ENCODE data around the gene PRKCQ.

Gene PRKCQ

DNA sequence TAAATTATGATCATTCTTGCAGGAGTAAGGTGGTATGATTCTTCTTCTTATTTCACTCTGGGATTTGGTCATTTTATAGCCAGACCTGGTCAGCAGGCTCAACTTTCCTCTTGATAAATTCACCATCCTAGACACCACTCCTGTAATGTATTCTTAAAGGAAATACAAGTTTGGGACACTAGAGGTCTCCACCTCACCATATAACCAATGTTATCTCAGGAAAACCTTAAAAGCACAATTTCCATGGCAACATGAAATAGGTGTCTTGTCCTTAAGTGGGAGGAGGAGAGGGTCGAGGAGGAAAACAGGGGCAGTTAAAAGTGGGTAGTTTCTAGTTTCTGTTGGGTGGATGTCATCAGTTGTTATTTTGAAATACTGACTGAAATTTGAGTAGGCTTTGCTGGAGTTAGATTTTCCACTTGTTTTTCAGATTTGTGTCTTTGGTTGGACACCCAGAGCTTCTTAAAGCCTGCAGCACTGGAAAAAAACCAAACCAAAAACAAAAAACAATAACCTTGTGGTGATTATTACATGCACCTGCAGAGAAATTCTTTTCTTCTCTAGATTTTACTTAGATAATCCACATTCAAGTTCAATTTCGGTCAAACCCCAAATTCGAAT is 163.1 kb downstream of the PRKCQ start:
- no peaks in the 10 kb centered on the region for H3K4me1 Mint-ChIP-seq (ENCODE audit: low read depth)

DNA sequence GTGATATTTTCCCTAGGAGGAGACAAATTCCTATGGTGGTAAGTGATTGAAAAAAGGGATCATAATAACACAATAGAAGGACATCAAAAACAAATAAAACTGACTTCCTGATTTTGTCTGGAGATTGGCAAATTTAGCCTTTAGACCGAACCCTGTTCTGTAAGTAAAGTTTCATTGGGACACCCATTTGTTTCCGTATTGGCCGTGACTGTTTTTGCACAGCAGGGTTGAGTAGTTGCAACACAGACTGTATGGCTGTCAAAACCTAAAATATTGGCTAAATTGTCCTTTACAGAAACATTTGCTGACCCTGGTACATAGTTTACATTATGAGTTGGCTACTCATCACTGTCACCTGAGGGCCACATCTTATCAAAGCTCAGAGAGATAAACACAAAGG is 168.6 kb downstream of the PRKCQ start:
- H3K9me3 Mint-ChIP-seq, result no peaks in the 10 kb centered on the region
- H3K27me3 Mint-ChIP-seq, result no peaks in the 10 kb centered on the region
- intact Hi-C loops (cut with micrococcal nuclease), result loop anchor here (10.0 kb wide), 1 partner anchor 1003 kb away; the partner anchor contains the start of gene SFMBT2
- H3K27ac Mint-ChIP-seq, result no peak overlapping the region
- H3K4me3 Mint-ChIP-seq, result no peak overlapping the region
- no peaks in the 10 kb centered on the region for H3K36me3 Mint-ChIP-seq (ENCODE audit: low read depth)
- H3K4me1 Mint-ChIP-seq (ENCODE audit: low read depth), result peaks cover 10% of the 10 kb centered on the region

More for the DNA sequence above, 163.1 kb downstream of the PRKCQ start:
- Mint-ChIP-seq H3K27me3 (no peaks in the 10 kb centered on the region), H3K4me3 (no peak overlapping the region), H3K27ac (no peak overlapping the region), H3K9me3 (no peaks in the 10 kb centered on the region), H3K36me3 (ENCODE audit: low read depth) (no peaks in the 10 kb centered on the region)
- intact Hi-C loops (cut with micrococcal nuclease), result loop anchor here (1.0 to 10.0 kb wide), 3 partner anchors 250 to 998 kb away; partner anchors contain the start of gene SFMBT2

DNA sequence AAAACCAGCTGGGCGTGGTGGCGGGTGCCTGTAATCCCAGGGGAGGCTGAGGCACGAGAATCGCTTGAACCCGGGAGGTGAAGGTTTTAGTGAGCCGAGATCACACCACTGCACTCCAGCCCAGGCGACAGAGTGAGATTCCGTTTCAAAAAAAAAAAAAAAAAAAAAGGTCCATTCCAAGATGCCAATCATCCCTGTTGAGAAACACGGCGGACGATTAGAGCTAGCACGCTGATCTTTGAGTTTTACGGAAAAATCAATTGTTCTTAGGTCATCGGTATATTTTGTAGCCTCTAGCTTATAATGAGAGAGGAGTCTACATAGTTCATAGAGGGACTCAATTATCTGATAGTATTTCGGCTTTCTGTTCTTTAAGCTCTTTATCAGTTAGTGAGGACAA is 169.2 kb downstream of the PRKCQ start:
- intact Hi-C loops (cut with micrococcal nuclease), result loop anchor here (10.0 kb wide), 1 partner anchor 1004 kb away; the partner anchor contains the start of gene SFMBT2

DNA sequence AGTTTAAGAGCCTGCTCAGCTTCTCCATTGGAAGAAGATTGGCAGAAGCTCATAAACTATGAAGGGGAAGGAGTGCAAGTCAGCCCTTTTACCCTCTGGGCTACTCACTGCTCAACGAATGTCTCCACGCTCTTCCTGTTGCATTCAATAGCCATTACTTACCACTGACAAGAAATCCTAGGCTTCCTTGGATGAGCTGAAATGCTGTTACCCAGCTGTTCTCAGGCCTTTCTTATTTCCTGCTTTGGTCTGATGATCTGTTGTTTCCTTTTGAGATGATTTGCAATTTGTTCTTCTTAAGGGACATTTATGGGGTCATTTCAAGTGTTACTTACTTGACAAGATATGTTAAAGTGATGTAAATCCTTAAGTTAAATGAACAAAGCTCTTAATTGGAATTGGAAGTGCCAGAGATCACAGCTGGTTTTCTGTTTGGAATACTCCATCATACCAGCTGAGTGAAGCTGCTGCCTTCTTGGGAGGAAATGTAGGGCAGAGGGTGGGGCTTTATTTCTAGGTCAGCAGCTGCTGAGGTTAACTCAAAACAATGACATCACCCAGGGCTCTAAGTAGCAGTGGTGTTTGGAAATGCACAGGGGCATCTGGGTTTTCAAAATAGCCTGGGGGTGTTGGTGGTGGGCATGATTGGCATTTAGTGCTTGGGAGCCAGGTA is 170.0 kb downstream of the PRKCQ start:
- intact Hi-C loops (cut with micrococcal nuclease), result loop anchor here (10.0 kb wide), 2 partner anchors 395 to 1005 kb away; partner anchors contain the start of gene SFMBT2
- Mint-ChIP-seq H3K9me3 (no peaks in the 10 kb centered on the region), H3K4me3 (peak overlapping the region; percentile 40), H3K36me3 (ENCODE audit: low read depth) (no peaks in the 10 kb centered on the region), H3K27me3 (peaks cover 2% of the 10 kb centered on the region), H3K27ac (peak overlapping the region; percentile 63), H3K4me1 (ENCODE audit: low read depth) (peaks cover 10% of the 10 kb centered on the region)

More for the DNA sequence above, 169.2 kb downstream of the PRKCQ start:
- Mint-ChIP-seq H3K27ac (no peak overlapping the region), H3K27me3 (no peaks in the 10 kb centered on the region), H3K9me3 (no peaks in the 10 kb centered on the region), H3K4me3 (no peak overlapping the region), H3K36me3 (ENCODE audit: low read depth) (no peaks in the 10 kb centered on the region), H3K4me1 (ENCODE audit: low read depth) (peaks cover 10% of the 10 kb centered on the region)

DNA sequence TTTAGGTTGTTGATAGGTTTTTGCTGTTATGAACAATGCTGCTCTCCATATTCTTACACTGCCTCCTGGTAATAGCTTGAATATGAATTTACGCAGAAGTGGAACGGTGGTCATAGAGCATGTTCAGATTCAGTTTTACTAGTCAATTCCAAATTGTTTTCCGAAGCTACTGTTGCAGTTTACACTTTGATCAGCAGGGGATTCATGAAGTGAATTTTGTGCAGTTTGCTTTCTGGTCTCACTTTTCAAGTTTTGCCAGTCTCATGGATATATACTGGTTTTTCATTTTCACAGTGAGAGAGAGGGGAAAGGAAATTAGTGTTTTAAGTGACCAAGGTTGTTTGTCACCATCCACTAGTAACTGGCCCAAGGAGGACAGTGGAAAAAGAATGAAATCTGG is 171.3 kb downstream of the PRKCQ start:
- no peak overlapping the region for H3K4me3 Mint-ChIP-seq
- peaks cover 10% of the 10 kb centered on the region for H3K4me1 Mint-ChIP-seq (ENCODE audit: low read depth)
- intact Hi-C loops (cut with micrococcal nuclease), result loop anchor here (10.0 kb wide), 1 partner anchor 394 kb away; no protein-coding TSS in a partner anchor
- H3K9me3 Mint-ChIP-seq, result no peaks in the 10 kb centered on the region
- H3K36me3 Mint-ChIP-seq (ENCODE audit: low read depth), result no peaks in the 10 kb centered on the region
- H3K27me3 Mint-ChIP-seq, result peaks cover 11% of the 10 kb centered on the region
- no peak overlapping the region for H3K27ac Mint-ChIP-seq

DNA sequence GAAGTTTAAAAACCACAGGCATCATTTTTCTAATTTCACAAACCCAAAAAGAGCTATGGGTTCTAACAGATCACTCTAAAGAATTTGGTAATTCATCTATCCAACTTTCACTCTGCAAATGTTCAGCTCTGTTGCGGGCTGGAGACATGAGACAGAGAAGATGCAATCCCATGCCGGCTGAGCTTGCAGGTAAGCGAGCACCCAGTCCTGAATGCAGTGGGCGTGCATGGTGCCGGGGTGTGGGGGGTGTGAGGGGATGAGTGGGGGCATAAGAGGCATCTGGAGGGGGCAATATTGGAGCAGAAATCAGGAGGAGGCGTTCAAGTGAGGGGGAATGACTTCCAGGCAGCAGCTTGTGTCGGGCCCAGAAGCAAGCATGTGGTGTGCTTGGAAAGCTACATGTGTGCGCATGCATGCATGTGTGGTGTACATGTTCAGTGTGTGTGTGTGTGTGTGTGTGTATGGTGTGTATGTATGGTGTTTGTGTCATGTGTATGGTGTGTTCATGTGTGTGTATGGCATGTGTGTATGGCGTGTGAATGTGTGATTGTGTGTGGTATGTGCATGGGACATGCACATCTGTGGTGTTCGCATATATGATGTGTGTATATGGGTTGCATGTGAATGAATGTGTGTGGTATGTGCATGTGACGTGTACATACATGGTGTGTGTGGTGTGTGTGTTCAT is 172.9 kb downstream of the PRKCQ start:
- H3K4me3 Mint-ChIP-seq, result no peak overlapping the region
- peaks cover 17% of the 10 kb centered on the region for H3K27me3 Mint-ChIP-seq
- H3K36me3 Mint-ChIP-seq (ENCODE audit: low read depth), result no peaks in the 10 kb centered on the region
- H3K9me3 Mint-ChIP-seq, result no peaks in the 10 kb centered on the region
- H3K4me1 Mint-ChIP-seq (ENCODE audit: low read depth), result peaks cover 10% of the 10 kb centered on the region
- H3K27ac Mint-ChIP-seq, result no peak overlapping the region
- intact Hi-C loops (cut with micrococcal nuclease), result loop anchor here (10.0 kb wide), 1 partner anchor 392 kb away; no protein-coding TSS in a partner anchor

DNA sequence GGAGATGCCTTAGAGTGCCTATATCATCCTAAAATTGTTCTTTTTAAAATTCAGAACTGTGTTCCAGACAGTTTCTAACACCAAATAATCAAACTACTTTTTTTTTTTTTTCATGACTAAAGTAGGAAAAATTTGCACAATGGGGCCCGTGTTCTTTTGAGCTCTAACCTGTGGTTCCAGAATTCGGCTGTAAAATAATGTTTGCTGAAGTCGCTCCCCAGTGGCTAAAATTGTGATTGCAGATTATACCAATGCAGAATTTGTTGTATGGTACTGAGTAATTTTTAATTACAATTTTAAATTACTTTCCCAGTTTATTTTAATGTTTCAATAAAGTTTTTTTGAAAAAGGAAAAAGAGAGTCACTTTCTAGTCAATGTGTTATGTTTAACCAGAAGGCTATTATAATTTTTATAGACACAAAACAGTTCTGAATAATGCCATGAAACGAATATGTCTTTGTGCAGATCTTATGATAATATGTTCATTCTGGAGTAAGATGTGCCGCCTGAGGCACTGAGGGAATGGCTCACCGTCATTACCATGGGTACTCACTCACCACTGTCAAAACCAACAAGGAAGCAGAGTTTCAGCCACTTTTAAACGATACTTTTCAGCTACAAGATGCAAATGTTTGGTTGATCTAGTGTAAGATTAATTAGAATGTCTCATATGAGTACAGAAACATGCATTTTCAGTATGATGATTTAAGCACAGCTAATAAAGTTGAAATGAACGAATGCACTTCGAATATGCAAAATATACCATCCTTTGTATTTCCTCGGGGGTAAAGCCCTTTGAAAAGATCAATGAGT is 173.6 kb downstream of the PRKCQ start:
- peaks cover 17% of the 10 kb centered on the region for H3K4me1 Mint-ChIP-seq (ENCODE audit: low read depth)
- no peaks in the 10 kb centered on the region for H3K9me3 Mint-ChIP-seq
- H3K36me3 Mint-ChIP-seq (ENCODE audit: low read depth), result no peaks in the 10 kb centered on the region
- H3K27me3 Mint-ChIP-seq, result peaks cover 21% of the 10 kb centered on the region
- intact Hi-C loops (cut with micrococcal nuclease), result loop anchor here (1.0 to 10.0 kb wide), 2 partner anchors 297 to 392 kb away; no protein-coding TSS in a partner anchor
- no peak overlapping the region for H3K27ac Mint-ChIP-seq
- no peak overlapping the region for H3K4me3 Mint-ChIP-seq

DNA sequence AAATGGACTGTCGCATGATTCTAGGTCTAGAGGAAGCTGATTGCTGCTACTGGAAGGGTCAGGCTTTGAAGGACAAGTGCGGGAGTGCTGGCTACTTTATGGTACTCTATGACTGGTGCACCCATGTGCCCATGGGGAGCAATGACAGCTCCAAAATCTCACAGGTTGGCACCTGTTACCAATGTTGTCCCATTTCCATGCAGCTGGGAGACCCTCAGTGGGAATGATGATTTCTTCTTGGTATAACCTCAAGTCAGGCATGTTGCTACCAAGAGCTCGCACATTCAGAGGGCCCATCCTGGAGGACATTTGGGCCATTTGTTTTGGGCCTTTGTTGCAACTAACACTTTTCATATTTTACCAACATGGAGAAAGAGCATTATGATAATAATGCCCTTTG is 174.4 kb downstream of the PRKCQ start:
- intact Hi-C loops (cut with micrococcal nuclease), result loop anchor here (1.0 to 10.0 kb wide), 2 partner anchors 296 to 391 kb away; no protein-coding TSS in a partner anchor
- Mint-ChIP-seq H3K36me3 (ENCODE audit: low read depth) (no peaks in the 10 kb centered on the region), H3K4me1 (ENCODE audit: low read depth) (peaks cover 24% of the 10 kb centered on the region), H3K9me3 (no peaks in the 10 kb centered on the region), H3K4me3 (no peak overlapping the region), H3K27me3 (peaks cover 21% of the 10 kb centered on the region), H3K27ac (no peak overlapping the region)

DNA sequence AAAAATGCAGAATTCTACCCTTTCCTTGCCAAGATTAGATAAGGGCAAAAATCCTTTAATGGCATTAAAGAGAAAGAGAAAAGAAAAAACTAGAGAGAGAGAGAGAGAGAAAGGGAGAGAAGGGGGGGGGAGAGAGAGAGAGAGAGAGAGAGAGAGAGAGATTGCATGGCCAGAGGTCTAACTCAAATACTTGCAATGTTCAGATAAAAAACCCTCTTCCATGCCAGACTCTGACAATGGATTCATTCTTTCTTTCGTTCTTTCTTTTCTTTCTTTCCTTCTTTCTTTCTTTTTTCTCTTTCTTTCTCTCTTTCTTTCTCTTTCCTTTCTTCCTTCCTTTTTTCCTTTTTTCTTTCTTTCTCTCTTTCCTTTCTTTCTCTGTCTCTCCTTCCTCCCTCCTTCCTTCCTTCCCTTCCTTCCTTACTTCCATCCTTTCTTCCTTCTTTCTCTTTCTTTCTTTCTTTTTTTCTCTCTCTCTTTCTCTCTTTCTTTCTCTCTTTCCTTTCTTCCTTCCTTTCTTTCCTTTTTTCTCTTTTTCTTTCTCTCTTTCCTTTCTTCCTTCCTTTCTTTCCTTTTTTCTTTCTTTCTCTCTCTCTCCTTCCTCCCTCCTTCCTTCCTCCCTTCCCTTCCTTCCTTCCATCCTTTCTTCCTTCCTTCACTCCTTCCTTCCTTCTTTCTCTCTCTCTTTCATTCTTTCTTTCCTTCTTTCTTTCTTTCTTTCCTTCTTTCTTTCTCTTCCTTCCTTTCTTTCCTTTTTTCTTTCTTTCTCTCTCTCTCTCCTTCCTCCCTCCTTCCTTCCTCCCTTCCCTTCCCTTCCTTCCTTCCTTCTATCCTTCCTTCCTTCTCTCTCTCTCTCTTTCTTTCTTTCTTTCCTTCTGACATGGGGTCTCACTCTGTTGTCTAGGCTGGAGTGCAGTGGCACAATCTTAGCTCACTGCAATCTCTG is 175.7 kb downstream of the PRKCQ start:
- Mint-ChIP-seq H3K27ac (peak overlapping the region; percentile 8), H3K36me3 (ENCODE audit: low read depth) (no peaks in the 10 kb centered on the region), H3K27me3 (peaks cover 21% of the 10 kb centered on the region), H3K4me3 (no peak overlapping the region), H3K4me1 (ENCODE audit: low read depth) (peaks cover 27% of the 10 kb centered on the region), H3K9me3 (no peaks in the 10 kb centered on the region)
- intact Hi-C loops (cut with micrococcal nuclease), result loop anchor here (5.0 to 10.0 kb wide), 2 partner anchors 390 to 452 kb away; no protein-coding TSS in a partner anchor

DNA sequence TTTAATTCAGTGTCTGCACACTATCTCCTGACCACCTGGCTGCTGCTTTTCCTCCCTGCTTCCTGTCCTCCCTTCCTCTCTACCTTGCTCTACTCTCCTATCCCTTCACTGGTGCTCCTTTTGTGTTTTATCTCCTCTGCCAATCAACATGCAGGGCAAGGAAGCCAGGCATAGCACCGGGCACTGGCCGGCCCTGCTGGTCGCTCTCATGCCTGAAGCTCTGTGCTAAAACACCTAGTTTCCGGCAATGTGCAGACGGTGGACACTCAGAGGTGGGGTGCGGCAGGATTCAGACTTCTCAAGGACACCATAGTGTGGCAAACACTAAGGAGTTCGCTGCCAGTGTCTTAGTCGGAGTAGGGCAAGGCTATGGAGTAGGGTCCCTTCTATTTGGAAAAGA is 177.1 kb downstream of the PRKCQ start:
- H3K27me3 Mint-ChIP-seq, result peaks cover 21% of the 10 kb centered on the region
- no peak overlapping the region for H3K27ac Mint-ChIP-seq
- H3K4me1 Mint-ChIP-seq (ENCODE audit: low read depth), result peaks cover 32% of the 10 kb centered on the region
- H3K9me3 Mint-ChIP-seq, result no peaks in the 10 kb centered on the region
- no peaks in the 10 kb centered on the region for H3K36me3 Mint-ChIP-seq (ENCODE audit: low read depth)
- H3K4me3 Mint-ChIP-seq, result no peak overlapping the region
- intact Hi-C loops (cut with micrococcal nuclease), result loop anchor here (1.0 to 10.0 kb wide), 4 partner anchors 201 to 451 kb away; partner anchors contain the start of gene PFKFB3

DNA sequence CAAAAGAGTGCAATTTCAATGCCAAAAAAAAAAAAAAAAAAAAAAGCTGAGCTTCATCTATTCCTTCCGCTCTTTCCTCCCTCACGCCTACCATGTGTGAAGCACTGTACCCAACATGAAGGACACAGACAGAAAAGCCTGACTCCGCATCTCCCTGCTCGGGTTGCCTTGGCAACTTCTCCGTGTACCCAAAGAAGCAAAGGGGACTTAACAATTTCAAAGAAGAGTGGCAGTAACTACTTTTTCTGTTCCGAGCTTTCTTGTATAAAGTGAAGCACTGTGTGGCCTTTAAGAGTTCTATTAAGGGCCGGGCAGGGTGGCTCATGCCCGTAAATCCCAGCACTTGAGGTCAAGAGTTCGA is 177.7 kb downstream of the PRKCQ start:
- no peak overlapping the region for H3K4me3 Mint-ChIP-seq
- no peak overlapping the region for H3K27ac Mint-ChIP-seq
- H3K27me3 Mint-ChIP-seq, result peaks cover 21% of the 10 kb centered on the region
- peaks cover 35% of the 10 kb centered on the region for H3K4me1 Mint-ChIP-seq (ENCODE audit: low read depth)
- no peaks in the 10 kb centered on the region for H3K9me3 Mint-ChIP-seq
- intact Hi-C loops (cut with micrococcal nuclease), result loop anchor here (1.0 to 10.0 kb wide), 4 partner anchors 200 to 450 kb away; partner anchors contain the start of gene PFKFB3
- no peaks in the 10 kb centered on the region for H3K36me3 Mint-ChIP-seq (ENCODE audit: low read depth)

DNA sequence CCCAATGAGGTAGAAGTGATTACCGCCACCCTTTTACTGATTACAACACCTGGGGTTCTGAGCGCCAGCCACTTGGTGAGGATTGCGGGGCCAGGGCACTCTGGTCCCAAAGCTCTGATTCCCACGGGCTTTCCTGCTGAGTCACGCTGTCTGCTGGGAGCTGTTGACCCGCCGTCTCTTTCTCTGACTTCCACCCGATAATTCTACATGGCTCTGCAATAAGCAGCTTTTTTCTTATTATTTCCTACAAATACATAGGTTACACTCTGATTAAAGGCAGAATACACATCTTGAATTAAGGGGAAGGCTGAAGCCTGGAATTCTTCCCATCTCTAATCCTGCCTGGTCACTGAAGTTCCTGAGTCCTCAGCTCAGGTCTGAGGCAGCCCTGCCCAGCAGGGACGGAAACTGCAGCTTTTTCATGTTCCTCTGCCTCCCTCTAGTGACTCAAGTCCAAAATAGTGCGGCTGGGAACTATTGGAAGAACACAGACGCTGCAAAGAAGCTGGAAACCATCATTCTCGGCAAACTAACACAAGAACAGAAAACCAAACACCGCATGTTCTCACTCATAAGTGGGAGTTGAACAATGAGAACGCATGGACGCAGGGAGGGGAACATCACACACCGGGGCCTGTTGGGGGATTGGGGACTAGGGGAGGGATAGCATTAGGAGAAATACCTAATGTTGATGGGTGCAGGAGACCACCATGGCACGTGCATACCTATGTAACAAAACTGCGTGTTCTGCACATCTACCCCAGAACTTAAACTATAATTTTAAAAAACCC is 178.3 kb downstream of the PRKCQ start:
- H3K36me3 Mint-ChIP-seq (ENCODE audit: low read depth), result no peaks in the 10 kb centered on the region
- intact Hi-C loops (cut with micrococcal nuclease), result loop anchor here (1.0 to 10.0 kb wide), 5 partner anchors 199 to 449 kb away; partner anchors contain the start of genes PFKFB3 and RBM17
- H3K27ac Mint-ChIP-seq, result peak overlapping the region; percentile 64
- peak overlapping the region; percentile 64 for H3K4me3 Mint-ChIP-seq
- H3K9me3 Mint-ChIP-seq, result no peaks in the 10 kb centered on the region
- H3K4me1 Mint-ChIP-seq (ENCODE audit: low read depth), result peaks cover 41% of the 10 kb centered on the region
- peaks cover 21% of the 10 kb centered on the region for H3K27me3 Mint-ChIP-seq

Measured in dendritic cell treated with granulocyte-macrophage colony-stimulating factor and Interleukin-4, amounts not matched to agents 40 ng/mL and 50 ng/mL, for 4 days (primary cell).